ENCODE results near the gene AKAP6. TPM values are rescaled to one million over a fixed set of nuclear protein-coding genes. Genes with fewer than 3 reads are reported as not detected.

Gene AKAP6
- total RNA-seq, 2 experiments from 2014 or later = 0.82 to 0.85 TPM

- Mint-ChIP-seq H3K9me3 (ENCODE audit: low read depth) (no peaks in the 10 kb centered on the region), H3K4me1 (no peaks in the 10 kb centered on the region), H3K36me3 (no peaks in the 10 kb centered on the region), H3K27ac (no peak overlapping the region), H3K4me3 (no peak overlapping the region), H3K27me3 (peaks cover 2% of the 10 kb centered on the region)
- no peak for DNase-seq
- ATAC-seq = no peak
- CTCF ChIA-PET = no interaction called here
These were observed 15.2 kb upstream of the AKAP6 start for GRCh38 chr14:32313844-32314376.

DNA sequence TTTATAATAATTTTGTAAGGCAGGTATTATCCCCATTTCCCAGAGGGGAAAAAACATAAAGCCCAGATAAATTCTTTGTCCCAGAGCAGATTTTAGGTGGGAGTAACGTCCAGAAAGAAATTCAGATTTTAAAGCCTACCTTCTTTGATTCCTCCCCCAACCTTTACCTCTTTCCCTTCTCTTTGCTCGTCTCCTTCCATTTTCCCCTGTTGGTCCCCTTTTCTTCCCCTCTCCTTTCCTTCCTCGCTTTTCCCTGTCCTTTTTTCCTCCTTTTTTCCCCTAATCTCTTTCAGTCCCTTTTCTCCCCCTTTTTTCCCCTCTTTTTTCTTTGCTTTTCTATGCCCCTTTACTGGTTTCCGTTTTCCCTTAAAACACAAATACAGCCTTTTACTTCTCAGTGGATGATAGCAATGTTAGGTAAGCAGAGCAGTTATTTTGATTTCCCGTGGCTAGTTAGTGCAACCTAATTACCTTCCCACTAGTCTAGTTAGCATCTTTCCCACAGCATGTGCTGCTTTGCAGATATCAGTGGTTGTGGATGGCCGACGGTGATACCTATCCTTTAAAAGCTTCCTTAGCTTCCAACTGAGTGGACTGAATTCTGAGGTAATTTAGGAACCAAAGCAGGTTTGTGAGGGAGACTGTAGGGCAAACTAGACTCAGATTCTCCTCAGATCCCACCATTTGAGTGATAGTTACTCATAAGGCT lies 10.9 kb upstream of the AKAP6 start:
- no peak overlapping the region for H3K4me3 Mint-ChIP-seq
- no peak overlapping the region for H3K27ac Mint-ChIP-seq
- no peak for DNase-seq
- no peaks in the 10 kb centered on the region for H3K9me3 Mint-ChIP-seq (ENCODE audit: low read depth)
- CTCF ChIA-PET = no interaction called here
- ATAC-seq = no peak
- no peaks in the 10 kb centered on the region for H3K36me3 Mint-ChIP-seq
- no peaks in the 10 kb centered on the region for H3K4me1 Mint-ChIP-seq
- peaks cover 5% of the 10 kb centered on the region for H3K27me3 Mint-ChIP-seq

DNA sequence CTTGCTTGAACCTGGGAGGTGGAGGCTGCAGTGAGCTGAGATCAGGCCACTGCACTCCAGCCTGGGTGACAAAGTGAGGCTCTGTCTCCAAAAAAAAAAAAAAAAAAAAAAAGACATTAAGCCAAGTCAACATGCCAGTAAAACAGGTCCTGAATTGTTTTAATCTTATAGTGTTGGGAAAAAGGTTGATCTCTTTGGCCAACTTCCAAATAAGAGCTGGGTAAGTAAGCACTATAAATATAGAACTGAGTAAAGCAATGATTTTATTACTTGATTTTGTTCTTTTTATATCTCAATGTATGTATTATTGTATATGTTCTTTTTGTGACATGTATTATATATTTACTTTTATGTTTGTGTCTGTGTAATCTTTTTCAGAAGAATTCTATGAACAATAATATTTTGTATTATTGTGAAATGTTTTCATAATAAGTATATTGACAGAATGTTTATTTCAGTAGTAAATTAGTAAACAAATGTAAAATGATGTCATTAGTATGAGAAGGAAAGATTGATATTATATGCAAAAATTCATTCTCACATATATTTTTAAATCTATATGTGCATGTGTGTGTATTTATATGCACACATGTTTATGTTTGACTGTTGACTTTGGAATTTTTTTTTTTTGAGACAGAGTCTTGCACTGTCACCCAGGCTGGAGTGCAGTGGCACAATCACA lies 9.6 kb upstream of the AKAP6 start:
- no peaks in the 10 kb centered on the region for H3K4me1 Mint-ChIP-seq
- H3K27me3 Mint-ChIP-seq = peaks cover 6% of the 10 kb centered on the region
- H3K9me3 Mint-ChIP-seq (ENCODE audit: low read depth) = no peaks in the 10 kb centered on the region
- no peak overlapping the region for H3K4me3 Mint-ChIP-seq
- DNase-seq (no peak), ATAC-seq (no peak)
- H3K36me3 Mint-ChIP-seq = no peaks in the 10 kb centered on the region
- no peak overlapping the region for H3K27ac Mint-ChIP-seq
- CTCF ChIA-PET = no interaction called here

DNA sequence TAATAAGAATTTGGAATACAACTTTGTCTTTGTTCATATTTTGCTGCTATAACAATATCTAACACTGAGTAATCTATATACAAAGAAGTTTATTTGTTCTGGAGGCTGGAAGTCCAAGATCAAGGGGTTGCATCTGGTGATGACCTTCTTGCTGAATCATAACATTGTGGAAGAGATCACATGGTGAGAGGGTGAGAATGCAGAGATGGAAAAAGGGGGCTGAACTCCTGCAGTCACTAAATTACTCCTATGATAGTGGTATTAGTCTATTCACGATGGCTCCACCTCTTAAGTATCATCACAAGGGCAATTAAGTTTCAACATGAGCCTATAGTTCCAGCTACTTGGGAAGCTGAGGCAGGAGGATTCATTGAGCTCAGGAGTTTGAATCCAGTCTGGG lies 4.5 kb upstream of the AKAP6 start:
- Mint-ChIP-seq H3K4me1 (peaks cover 15% of the 10 kb centered on the region), H3K9me3 (ENCODE audit: low read depth) (no peaks in the 10 kb centered on the region), H3K27ac (no peak overlapping the region), H3K36me3 (peaks cover 2% of the 10 kb centered on the region), H3K4me3 (no peak overlapping the region), H3K27me3 (peaks cover 10% of the 10 kb centered on the region)
- DNase-seq (no peak), ATAC-seq (no peak)
- CTCF ChIA-PET = no interaction called here

- H3K4me1 Mint-ChIP-seq = peaks cover 20% of the 10 kb centered on the region
- ATAC-seq (peak; percentile 51), DNase-seq (peak; percentile 55)
- CTCF ChIA-PET = interaction anchor here (1.2 kb wide), 1 partner anchor 254 kb away, joined by 3 read pairs; no protein-coding TSS in a partner anchor
- no peak overlapping the region for H3K4me3 Mint-ChIP-seq
- H3K27ac Mint-ChIP-seq = no peak overlapping the region
- peaks cover 7% of the 10 kb centered on the region for H3K27me3 Mint-ChIP-seq
- H3K9me3 Mint-ChIP-seq (ENCODE audit: low read depth) = no peaks in the 10 kb centered on the region
- H3K36me3 Mint-ChIP-seq = peaks cover 2% of the 10 kb centered on the region
These were observed 1.7 kb upstream of the AKAP6 start for GRCh38 chr14:32327255-32327961.

DNA sequence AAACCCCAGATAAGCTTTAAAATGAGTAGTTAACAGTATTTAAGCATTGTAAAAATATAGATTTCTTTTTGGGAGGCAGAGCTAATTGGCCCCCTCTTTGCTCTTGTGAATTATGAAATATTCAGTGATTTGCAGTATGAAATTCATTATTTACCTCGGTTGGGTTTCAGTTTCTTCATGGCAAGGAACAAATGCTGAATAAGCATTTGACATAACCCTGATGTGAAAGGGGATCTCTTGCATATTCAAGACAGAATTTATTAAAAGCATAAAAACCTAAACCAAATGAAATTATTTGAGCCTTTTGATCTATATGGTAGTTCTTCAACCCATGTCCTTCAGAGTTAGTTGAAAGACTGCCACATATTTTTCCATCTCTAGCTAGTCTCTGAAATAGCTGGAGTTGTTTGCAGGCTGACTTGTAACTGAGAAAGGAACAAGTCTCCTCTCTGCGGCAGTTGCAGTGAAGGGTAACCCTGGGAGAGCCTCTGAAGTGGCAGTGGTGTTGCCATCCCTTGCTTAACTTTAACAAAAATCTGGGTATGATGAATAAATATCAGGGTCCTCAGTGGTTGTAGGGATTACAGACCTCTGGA lies 690 bp downstream of the AKAP6 start:
- ATAC-seq (no peak), DNase-seq (no peak)
- Mint-ChIP-seq H3K27me3 (peaks cover 4% of the 10 kb centered on the region), H3K9me3 (ENCODE audit: low read depth) (no peaks in the 10 kb centered on the region), H3K36me3 (peaks cover 2% of the 10 kb centered on the region), H3K4me3 (no peak overlapping the region), H3K27ac (no peak overlapping the region), H3K4me1 (peaks cover 26% of the 10 kb centered on the region)
- CTCF ChIA-PET = no interaction called here

GRCh38 chr14:32330351-32331111 lies 1.4 kb downstream of the AKAP6 start:
- Mint-ChIP-seq H3K27ac (no peak overlapping the region), H3K4me3 (no peak overlapping the region), H3K9me3 (ENCODE audit: low read depth) (no peaks in the 10 kb centered on the region), H3K36me3 (peaks cover 2% of the 10 kb centered on the region), H3K27me3 (no peaks in the 10 kb centered on the region), H3K4me1 (peaks cover 26% of the 10 kb centered on the region)
- no peak for ATAC-seq
- CTCF ChIA-PET = interaction anchor here (1.2 kb wide), 1 partner anchor 76 kb away, joined by 4 read pairs; no protein-coding TSS in a partner anchor
- DNase-seq = no peak

DNA sequence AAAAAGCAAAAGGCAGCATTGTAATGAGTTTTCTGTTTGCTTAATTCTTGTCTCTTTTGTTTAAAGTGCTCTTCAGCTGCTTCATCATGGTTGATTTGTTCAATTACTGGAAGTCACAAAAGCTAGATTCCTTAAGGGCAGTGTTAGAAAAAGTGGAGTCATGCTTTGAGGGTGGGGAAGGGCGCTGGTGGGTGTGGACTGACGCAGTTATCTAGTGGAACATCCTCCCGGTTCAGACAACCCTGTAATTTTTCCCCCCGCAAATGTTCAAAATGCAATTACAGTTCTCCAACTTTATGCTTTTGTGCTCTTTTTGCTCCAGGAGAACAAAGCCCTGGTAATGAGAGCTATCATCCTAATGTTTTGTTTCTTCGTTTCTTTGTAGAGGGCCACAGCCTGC lies 2.1 kb downstream of the AKAP6 start:
- no peak for ATAC-seq
- no peak for DNase-seq
- H3K4me1 Mint-ChIP-seq = peaks cover 26% of the 10 kb centered on the region
- no peaks in the 10 kb centered on the region for H3K9me3 Mint-ChIP-seq (ENCODE audit: low read depth)
- peaks cover 2% of the 10 kb centered on the region for H3K36me3 Mint-ChIP-seq
- H3K4me3 Mint-ChIP-seq = no peak overlapping the region
- H3K27ac Mint-ChIP-seq = no peak overlapping the region
- CTCF ChIA-PET = interaction anchor here (1.2 kb wide), 1 partner anchor 76 kb away, joined by 4 read pairs; no protein-coding TSS in a partner anchor
- no peaks in the 10 kb centered on the region for H3K27me3 Mint-ChIP-seq

DNA sequence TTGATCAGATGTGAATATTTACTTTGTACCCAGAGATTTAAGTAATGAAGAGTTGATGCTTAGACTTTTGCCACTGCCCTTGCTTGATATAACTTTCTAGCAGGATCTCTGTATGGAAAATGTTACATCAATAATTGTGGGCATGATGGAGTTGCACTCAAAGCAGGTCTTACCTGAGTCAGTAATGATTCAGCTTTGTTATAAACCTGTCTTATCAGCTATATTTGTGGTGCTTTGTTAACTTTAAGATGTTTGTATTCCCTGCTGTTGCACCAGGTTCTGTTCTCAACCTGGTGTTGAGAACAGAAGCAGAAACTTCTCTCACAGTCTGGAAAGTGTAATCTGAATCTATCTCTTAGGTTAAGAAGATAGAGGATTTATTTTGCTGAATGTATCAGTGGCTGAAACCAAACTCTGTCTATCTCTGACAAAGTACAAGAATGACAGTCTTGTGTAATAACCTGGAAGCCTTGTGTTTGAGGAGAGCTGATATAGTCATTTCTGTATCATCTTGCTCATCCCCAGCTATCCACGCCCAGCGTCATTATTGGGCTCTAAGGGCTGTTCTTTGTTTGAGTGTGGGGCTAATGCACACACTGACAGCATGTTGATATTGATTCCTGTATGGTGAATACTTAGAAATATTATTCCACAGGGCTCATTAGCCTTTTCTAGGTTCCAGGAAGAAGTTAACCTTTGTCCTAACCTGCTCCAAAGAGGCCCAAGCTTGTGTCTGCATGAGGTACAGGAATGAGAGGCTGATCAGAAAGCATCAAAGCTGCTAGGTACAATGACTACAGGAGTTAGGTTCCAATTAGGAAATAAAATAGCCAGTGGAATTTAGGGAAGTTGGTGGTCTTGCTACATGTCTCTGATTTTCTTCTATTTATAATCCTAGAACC lies 3.6 kb downstream of the AKAP6 start:
- ATAC-seq (peak; percentile 69), DNase-seq (peak; percentile 47)
- Mint-ChIP-seq H3K4me1 (peaks cover 18% of the 10 kb centered on the region), H3K9me3 (ENCODE audit: low read depth) (no peaks in the 10 kb centered on the region), H3K27me3 (no peaks in the 10 kb centered on the region), H3K36me3 (no peaks in the 10 kb centered on the region), H3K4me3 (no peak overlapping the region), H3K27ac (no peak overlapping the region)
- CTCF ChIA-PET = interaction anchor here (1.0 kb wide), 1 partner anchor 74 kb away, joined by 3 read pairs; no protein-coding TSS in a partner anchor

GRCh38 chr14:32336702-32337101 lies 7.6 kb downstream of the AKAP6 start:
- DNase-seq (no peak), ATAC-seq (no peak)
- Mint-ChIP-seq H3K27me3 (peaks cover 2% of the 10 kb centered on the region), H3K27ac (no peak overlapping the region), H3K4me1 (peaks cover 11% of the 10 kb centered on the region), H3K9me3 (ENCODE audit: low read depth) (no peaks in the 10 kb centered on the region), H3K4me3 (no peak overlapping the region), H3K36me3 (no peaks in the 10 kb centered on the region)
- CTCF ChIA-PET = no interaction called here

GRCh38 chr14:32337759-32338158 lies 8.7 kb downstream of the AKAP6 start:
- CTCF ChIA-PET = no interaction called here
- no peak overlapping the region for H3K4me3 Mint-ChIP-seq
- H3K36me3 Mint-ChIP-seq = no peaks in the 10 kb centered on the region
- peaks cover 2% of the 10 kb centered on the region for H3K27me3 Mint-ChIP-seq
- H3K4me1 Mint-ChIP-seq = peaks cover 3% of the 10 kb centered on the region
- H3K27ac Mint-ChIP-seq = no peak overlapping the region
- ATAC-seq = no peak
- no peaks in the 10 kb centered on the region for H3K9me3 Mint-ChIP-seq (ENCODE audit: low read depth)
- DNase-seq = no peak

DNA sequence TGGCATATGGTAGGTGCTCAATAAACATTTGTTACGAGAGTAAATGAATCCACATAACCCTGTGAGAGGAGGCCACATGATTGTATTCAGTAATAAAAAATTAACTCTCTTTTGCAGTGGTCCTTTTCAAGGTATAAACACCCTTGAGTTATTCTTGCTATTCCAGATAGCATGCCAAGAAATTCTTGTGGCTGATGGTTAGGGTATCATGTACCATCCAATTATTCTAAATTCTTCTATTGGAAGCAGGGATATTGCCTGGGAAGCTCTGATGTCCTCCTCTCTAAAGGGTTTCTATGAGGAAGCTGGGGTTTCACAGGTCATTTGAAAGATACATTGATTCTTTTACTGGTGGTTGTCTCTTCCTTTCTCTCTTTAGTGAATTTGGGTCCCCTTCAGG lies 10.1 kb downstream of the AKAP6 start:
- Mint-ChIP-seq H3K4me3 (no peak overlapping the region), H3K36me3 (no peaks in the 10 kb centered on the region), H3K4me1 (no peaks in the 10 kb centered on the region), H3K27me3 (peaks cover 2% of the 10 kb centered on the region), H3K9me3 (ENCODE audit: low read depth) (no peaks in the 10 kb centered on the region), H3K27ac (no peak overlapping the region)
- no peak for DNase-seq
- CTCF ChIA-PET = no interaction called here
- ATAC-seq = no peak

All from activated CD8-positive, alpha-beta memory T cell treated with anti-CD3 and anti-CD28 coated beads, Interleukin-2, amount 10 ng/mL, durations not matched to agents 7 days and 5 days (primary cell).